Parathyroid adenoma (tissue), 2 donors: ENCODE results near the gene SLC25A47.

ENCODE experiments used
- H2AFZ ChIP-seq: fragments of 300-600 bp; sonication (generic); one replicate; pipeline ENCODE4 v1.7.0; 2017; ENCODE audit warnings: antibody characterized with exemption, mild to moderate bottlenecking
- H3K27ac ChIP-seq: fragments of 300-600 bp; sonication (generic); one replicate; pipeline ENCODE4 v1.7.0; 2017
- H3K27me3 ChIP-seq: fragments of 300-600 bp; sonication (generic); one replicate; pipeline ENCODE4 v1.7.0; 2017; ENCODE audit warnings: low read length; ENCODE audit not compliant: control insufficient read depth, insufficient read depth
- H3K36me3 ChIP-seq: fragments of 300-600 bp; sonication (generic); one replicate; pipeline ENCODE4 v1.7.0; 2017; ENCODE audit warnings: low read length; ENCODE audit not compliant: control insufficient read depth, insufficient read depth
- H3K4me1 ChIP-seq: fragments of 300-600 bp; sonication (generic); one replicate; pipeline ENCODE4 v1.7.0; 2017; ENCODE audit warnings: control low read depth
- H3K4me2 ChIP-seq: fragments of 300-600 bp; sonication (generic); one replicate; pipeline ENCODE4 v1.7.0; 2017; ENCODE audit warnings: low read length
- H3K4me3 ChIP-seq: fragments of 300-600 bp; sonication (generic); one replicate; pipeline ENCODE4 v1.7.0; 2017; ENCODE audit warnings: low read depth, low read length
- H3K79me2 ChIP-seq: fragments of 300-600 bp; sonication (generic); one replicate; pipeline ENCODE4 v1.7.0; 2017; ENCODE audit warnings: control low read depth
- H3K9ac ChIP-seq: fragments of 300-600 bp; sonication (generic); one replicate; pipeline ENCODE4 v1.7.0; 2017; ENCODE audit warnings: mild to moderate bottlenecking
- H3K9me3 ChIP-seq: fragments of 300-600 bp; sonication (generic); one replicate; pipeline ENCODE4 v1.7.0; 2017; ENCODE audit warnings: low read length; ENCODE audit not compliant: control insufficient read depth
- TF ChIP-seq, protein P1 (sequence below): fragments of 300-600 bp; sonication (generic); IDR thresholded peaks from one replicate; pipeline ENCODE4 v1.7.0; 2017; ENCODE audit warnings: antibody characterized with exemption, mild to moderate bottlenecking
- donor health status: primary hyperparathyroidism.

SLC25A47 gene

DNA sequence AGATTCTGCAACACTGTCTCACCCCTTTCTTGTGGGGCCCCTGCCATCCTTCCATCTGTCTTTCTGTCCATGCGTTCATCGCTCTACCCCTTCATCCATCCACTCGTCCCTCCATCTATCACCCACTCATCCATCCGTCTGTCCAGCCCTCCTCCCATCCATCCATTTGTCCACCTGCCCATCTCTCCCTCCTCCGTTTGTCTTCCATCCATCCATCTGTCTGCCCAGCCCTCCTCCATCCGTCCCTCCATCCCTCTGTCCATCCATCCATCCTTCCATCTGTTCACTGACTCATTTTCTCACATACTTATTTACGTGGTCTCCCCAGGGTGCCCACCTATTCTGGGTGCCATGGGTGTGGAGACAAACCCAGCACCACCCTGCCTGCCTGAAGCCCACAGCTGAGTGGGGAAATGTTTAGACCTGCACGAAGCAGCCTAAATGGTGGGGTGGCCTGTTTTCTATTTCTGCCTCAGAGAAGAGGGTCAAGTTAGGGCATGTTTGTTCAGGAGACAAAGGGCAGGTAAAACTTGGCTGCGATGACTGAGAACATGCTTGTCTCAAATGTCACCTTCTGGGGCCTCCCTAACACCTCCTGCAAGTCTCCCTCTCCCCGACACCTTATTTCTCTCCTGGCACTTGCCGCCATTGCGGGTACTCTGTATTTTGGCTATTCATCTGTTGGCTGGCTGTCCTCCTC is 2.8 kb upstream of the SLC25A47 start:
- Histone ChIP-seq H3K4me1 (no peaks in the 10 kb centered on the region), H3K79me2 (no peaks in the 10 kb centered on the region), H2AFZ (no peak overlapping the region), H3K4me3 (no peak overlapping the region), H3K36me3 (no peaks in the 10 kb centered on the region), H3K9me3 (no peaks in the 10 kb centered on the region), H3K9ac (no peak overlapping the region), H3K27ac (no peak overlapping the region), H3K27me3 (no peaks in the 10 kb centered on the region), H3K4me2 (no peak overlapping the region)
- TF ChIP-seq, protein P1, sequence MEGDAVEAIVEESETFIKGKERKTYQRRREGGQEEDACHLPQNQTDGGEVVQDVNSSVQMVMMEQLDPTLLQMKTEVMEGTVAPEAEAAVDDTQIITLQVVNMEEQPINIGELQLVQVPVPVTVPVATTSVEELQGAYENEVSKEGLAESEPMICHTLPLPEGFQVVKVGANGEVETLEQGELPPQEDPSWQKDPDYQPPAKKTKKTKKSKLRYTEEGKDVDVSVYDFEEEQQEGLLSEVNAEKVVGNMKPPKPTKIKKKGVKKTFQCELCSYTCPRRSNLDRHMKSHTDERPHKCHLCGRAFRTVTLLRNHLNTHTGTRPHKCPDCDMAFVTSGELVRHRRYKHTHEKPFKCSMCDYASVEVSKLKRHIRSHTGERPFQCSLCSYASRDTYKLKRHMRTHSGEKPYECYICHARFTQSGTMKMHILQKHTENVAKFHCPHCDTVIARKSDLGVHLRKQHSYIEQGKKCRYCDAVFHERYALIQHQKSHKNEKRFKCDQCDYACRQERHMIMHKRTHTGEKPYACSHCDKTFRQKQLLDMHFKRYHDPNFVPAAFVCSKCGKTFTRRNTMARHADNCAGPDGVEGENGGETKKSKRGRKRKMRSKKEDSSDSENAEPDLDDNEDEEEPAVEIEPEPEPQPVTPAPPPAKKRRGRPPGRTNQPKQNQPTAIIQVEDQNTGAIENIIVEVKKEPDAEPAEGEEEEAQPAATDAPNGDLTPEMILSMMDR: no peak

DNA sequence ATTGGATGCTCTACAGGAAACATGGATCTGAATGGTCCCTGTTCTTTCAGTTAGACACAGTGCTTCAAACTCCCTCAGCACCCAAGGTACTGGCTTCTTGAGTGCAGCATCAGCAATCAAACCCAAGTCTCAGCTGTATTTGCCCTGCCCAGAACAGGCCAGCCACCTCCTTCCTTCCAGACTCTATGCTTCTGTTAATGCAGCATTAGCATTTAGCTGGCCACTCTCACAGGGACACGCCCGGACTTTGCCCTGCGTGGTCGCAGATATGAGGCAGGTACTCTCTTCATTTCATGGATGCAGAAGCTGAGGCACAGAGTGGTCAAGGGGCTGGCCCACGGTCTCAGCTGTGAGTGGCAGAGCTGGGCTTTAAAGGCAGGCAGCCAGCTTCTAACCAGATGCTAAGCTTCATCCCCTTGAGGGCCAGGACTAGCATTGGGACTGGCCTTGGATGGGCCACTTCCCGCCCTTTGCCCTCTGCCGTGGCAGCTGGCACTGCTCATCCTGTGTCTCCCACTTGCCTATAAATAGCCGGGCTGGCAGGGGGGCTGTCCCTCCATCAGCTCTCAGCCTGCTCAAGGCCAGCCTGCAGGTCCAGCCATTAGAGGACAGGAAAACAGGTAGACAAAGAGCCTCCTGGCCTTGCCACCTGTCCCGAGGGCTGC is 1.5 kb upstream of the SLC25A47 start:
- TF ChIP-seq, protein P1: no peak
- H3K27ac ChIP-seq: no peak overlapping the region
- H3K4me2 ChIP-seq: no peak overlapping the region
- H3K4me1 ChIP-seq: no peaks in the 10 kb centered on the region
- H2AFZ ChIP-seq: no peak overlapping the region
- no peaks in the 10 kb centered on the region for H3K79me2 ChIP-seq
- no peak overlapping the region for H3K4me3 ChIP-seq
- no peaks in the 10 kb centered on the region for H3K36me3 ChIP-seq
- no peaks in the 10 kb centered on the region for H3K9me3 ChIP-seq
- H3K27me3 ChIP-seq: no peaks in the 10 kb centered on the region
- H3K9ac ChIP-seq: no peak overlapping the region

DNA sequence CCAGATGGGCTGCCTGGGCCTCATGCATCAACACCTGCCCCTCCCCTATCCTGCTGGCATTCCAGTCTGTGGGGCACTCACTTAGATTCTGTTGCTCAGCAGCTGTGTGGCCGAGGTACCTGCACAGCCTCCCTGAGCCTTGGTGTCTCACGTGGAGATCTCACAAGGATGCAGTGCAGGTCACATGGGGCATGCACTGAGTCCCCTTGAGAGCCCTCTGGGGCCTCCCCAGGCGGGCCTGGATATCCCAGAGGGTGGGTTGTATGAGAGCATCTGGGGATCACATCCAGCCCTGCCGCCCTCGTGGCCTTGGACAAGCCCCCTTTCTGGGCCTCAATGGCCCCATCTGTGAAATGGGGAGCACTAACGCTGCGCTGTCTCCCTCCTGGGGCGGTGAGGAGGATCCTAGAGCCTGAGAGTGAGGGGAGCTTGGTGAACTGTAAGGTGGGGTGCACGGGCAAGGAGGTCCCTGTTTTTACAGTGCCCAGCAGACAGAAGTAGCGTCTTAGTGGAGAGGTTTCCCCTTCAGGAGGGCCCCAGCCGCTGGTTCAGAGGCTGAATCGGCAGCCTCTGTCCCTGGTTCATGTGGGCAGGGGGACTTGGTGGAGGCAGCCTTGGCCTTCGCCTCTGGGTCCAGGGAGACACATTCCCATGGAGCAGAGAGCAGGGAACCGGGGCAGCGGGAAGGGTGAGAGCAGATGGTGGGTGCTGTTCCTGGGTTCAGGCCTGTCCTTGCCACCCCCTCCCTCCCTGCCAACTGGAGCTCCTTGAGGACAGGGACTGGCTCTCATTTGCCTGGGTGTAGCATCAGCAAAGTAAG is 791 bp upstream of the SLC25A47 start:
- no peaks in the 10 kb centered on the region for H3K36me3 ChIP-seq
- H3K27ac ChIP-seq: no peak overlapping the region
- H2AFZ ChIP-seq: no peak overlapping the region
- TF ChIP-seq, protein P1: no peak
- H3K4me3 ChIP-seq: no peak overlapping the region
- no peaks in the 10 kb centered on the region for H3K79me2 ChIP-seq
- H3K4me1 ChIP-seq: no peaks in the 10 kb centered on the region
- H3K27me3 ChIP-seq: no peaks in the 10 kb centered on the region
- no peak overlapping the region for H3K4me2 ChIP-seq
- H3K9ac ChIP-seq: no peak overlapping the region
- H3K9me3 ChIP-seq: no peaks in the 10 kb centered on the region

DNA sequence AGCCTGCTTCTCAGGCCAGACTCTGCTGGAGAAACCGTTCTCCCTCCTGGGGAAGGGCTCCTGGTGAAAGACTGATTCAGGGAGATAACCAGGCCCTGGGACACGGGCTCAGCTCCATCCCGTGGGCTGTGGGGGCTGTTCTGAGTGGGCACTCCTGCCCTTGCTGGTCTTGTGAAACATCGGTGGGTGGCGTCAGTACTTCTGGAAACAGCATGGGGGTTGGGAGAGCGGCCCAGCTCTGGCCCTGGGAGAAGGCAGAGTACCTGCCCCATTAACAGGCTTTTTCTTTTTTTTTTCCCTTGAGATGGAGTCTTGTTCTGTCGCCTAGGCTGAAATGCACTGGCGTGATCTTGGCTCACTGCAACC is 786 bp downstream of the SLC25A47 start:
- no peak overlapping the region for H3K4me2 ChIP-seq
- TF ChIP-seq, protein P1: no peak
- no peak overlapping the region for H3K4me3 ChIP-seq

More for the DNA sequence above, 786 bp downstream of the SLC25A47 start:
- no peaks in the 10 kb centered on the region for H3K27me3 ChIP-seq
- no peaks in the 10 kb centered on the region for H3K9me3 ChIP-seq
- H3K9ac ChIP-seq: no peak overlapping the region
- H3K4me1 ChIP-seq: no peaks in the 10 kb centered on the region
- H3K79me2 ChIP-seq: no peaks in the 10 kb centered on the region
- no peak overlapping the region for H3K27ac ChIP-seq
- no peak overlapping the region for H2AFZ ChIP-seq
- H3K36me3 ChIP-seq: no peaks in the 10 kb centered on the region
